BLaER1 (cell line): ENCODE data around the gene PAXX.
"Not testable (repeated sequence)": the region's sequence is repeated elsewhere in the genome, so short reads cannot be mapped to it uniquely, and the experiment has no call there.

Experiments used
- H3K27ac ChIP-seq: shearing (Covaris generic); formaldehyde crosslinking; 2 replicates; pipeline ENCODE4 v1.8.1; 2022
- H3K27me3 ChIP-seq: shearing (Covaris generic); formaldehyde crosslinking; 2 replicates; pipeline ENCODE4 v1.8.1; 2022
- H3K36me3 ChIP-seq: shearing (Covaris generic); formaldehyde crosslinking; 2 replicates; pipeline ENCODE4 v1.8.1; 2022
- H3K4me1 ChIP-seq: shearing (Covaris generic); formaldehyde crosslinking; 2 replicates; pipeline ENCODE4 v1.8.1; 2022
- H3K4me2 ChIP-seq: shearing (Covaris generic); formaldehyde crosslinking; 2 replicates; pipeline ENCODE4 v1.8.1; 2022
- H3K4me3 ChIP-seq: shearing (Covaris generic); formaldehyde crosslinking; 2 replicates; pipeline ENCODE4 v1.8.1; 2022
- H3K9ac ChIP-seq: shearing (Covaris generic); formaldehyde crosslinking; 2 replicates; pipeline ENCODE4 v1.8.1; 2022
- H3K9me3 ChIP-seq: shearing (Covaris generic); formaldehyde crosslinking; 2 replicates; pipeline ENCODE4 v1.8.1; 2022
- H4K20me1 ChIP-seq: shearing (Covaris generic); formaldehyde crosslinking; 2 replicates; pipeline ENCODE4 v1.8.1; 2022
- Cebpa-rat ChIP-seq: shearing (Covaris generic); IDR thresholded peaks from 2 replicates; pipeline ENCODE4 v1.8.1; 2022

PAXX gene

DNA sequence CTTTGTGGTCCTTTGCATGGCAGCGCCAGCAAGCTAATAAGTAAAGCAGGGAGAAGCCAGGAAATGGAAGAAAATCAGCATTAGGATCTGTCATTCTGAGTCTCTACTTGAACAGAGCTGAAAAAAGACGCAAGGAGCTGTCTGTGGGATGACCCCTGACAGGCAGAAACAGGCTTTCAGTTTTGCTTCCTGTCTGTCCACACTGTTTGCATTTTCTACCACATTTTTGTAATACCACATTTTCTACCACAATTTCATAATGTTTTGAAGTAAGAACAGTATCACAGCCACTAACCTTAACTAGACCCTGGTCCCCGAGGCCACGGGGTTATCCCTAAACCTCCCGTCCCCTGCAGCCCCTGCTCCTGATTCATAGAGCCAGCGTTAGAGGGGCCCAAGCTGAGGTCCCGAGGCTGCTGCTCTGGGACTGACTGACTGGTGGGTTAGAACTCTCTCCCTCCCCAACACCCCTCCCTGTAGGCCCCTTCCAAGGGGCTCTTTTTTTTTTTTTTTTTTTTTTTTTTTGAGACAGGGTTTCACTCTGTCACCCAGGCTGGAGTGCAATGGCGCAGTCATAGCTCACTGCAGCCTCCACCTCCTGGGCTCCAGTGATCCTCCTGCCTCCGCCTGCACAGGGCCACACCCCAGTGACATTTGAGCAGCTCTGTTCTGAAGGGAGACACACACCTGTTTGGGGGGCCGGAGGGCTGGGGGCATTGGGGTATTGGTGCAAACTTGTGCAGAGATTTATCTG lies 8.1 kb downstream of the PAXX start:
- Histone ChIP-seq H3K4me3 (no peak overlapping the region), H3K4me1 (peaks cover 53% of the 10 kb centered on the region), H3K4me2 (peak overlapping the region; percentile 46), H4K20me1 (0 out of 2 replicates have a peak, but pooled peaks cover 5% of the 10 kb centered on the region), H3K9me3 (peaks cover 11% of the 10 kb centered on the region; the same call in 1 of the 2 replicates), H3K27me3 (no peaks in the 10 kb centered on the region), H3K9ac (no peak overlapping the region), H3K36me3 (no peaks in the 10 kb centered on the region), H3K27ac (0 out of 2 replicates have a peak overlapping the region, but pooled peaks have one; percentile 2)
- no peak for TF ChIP-seq Cebpa-rat

DNA sequence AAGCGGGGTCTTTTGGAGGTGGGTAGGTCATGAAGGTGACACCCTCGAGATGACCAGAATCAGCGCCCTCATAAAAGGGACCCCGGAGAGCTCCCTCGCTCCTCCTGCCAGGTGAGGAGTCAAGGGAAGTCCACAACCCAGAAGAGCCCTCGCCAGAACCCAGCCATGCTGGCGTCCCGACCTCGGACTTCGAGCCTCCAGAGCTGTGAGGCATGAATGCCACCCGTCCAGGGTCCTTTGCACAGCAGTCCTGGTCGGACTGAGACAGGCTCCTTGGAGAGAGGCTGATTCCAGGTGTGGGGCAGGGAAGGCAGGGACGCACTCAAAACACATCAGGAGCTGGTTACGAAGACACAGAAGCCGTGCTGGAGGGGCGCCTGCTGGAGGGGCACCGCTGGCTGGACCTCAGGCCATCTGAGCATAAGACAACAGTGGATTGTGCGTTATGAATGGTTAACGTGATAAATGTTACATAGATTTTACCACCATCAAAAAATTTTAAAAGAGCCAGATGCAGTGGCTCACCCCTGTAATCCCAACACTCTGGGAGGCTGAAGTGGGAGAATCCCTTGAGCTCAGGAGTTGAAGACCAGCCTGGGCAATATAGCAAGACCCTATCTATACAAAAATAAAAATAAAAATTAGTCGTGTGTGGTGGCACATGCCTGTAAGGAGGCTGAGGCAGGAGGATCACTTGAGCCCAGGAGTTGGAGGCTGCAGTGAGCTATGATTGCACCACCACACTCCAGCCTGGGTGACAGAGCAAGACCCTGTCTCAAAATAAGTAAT lies 9.8 kb downstream of the PAXX start:
- TF ChIP-seq Cebpa-rat, result no peak
- Histone ChIP-seq H3K4me2 (no peak overlapping the region), H4K20me1 (no peaks in the 10 kb centered on the region), H3K27ac (no peak overlapping the region), H3K4me3 (no peak overlapping the region), H3K36me3 (no peaks in the 10 kb centered on the region), H3K9me3 (peaks cover 15% of the 10 kb centered on the region; the same call in 1 of the 2 replicates), H3K27me3 (no peaks in the 10 kb centered on the region), H3K4me1 (peaks cover 52% of the 10 kb centered on the region), H3K9ac (no peak overlapping the region)

DNA sequence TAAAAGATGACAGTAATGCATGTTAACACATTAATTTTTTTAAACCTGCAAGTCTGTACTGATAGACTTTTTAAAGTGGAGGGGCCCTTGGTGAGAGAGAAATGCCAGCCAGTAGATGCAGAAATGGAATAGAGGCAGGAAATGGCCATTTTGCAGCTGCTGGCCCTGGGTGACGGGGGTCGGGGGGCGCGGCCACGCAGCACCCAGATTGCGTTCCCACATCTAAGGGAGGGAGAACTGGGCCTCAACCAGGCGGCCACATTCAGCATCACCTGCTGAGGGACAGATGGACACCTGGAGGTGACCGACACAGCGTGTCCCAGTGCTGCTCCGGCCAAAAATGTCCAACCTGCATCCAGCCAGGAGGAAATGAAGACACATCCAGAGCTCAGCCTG lies 10.4 kb downstream of the PAXX start:
- H3K27ac ChIP-seq, result no peak overlapping the region
- no peak overlapping the region for H3K9ac ChIP-seq
- H3K4me1 ChIP-seq, result peaks cover 51% of the 10 kb centered on the region
- peaks cover 15% of the 10 kb centered on the region; the same call in 1 of the 2 replicates for H3K9me3 ChIP-seq
- H3K4me3 ChIP-seq, result no peak overlapping the region
- no peaks in the 10 kb centered on the region for H3K27me3 ChIP-seq
- no peaks in the 10 kb centered on the region for H4K20me1 ChIP-seq
- no peak overlapping the region for H3K4me2 ChIP-seq
- H3K36me3 ChIP-seq, result peaks cover 2% of the 10 kb centered on the region; the same call in 1 of the 2 replicates
- no peak for TF ChIP-seq Cebpa-rat

DNA sequence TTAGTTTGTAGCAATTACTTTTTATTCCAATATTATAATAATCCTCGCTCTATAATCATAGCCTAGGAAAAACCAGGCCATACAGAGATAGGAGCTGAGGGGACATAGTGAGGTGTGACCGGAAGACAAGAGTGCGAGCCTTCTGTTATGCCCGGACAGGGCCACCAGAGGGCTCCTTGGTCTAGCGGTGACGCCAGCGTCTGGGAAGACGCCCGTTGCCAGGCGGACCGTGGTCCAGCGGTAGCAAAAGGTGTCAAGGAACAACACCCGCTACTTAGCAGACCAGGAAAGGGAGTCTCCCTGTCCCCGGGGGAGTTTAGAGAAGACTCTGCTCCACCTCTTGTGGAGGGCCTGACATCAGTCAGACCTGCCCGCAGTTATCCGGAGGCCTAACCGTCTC lies 12.1 kb downstream of the PAXX start:
- H3K27me3 ChIP-seq, H4K20me1 ChIP-seq, H3K4me2 ChIP-seq, H3K36me3 ChIP-seq, H3K27ac ChIP-seq, H3K4me3 ChIP-seq, H3K9ac ChIP-seq: not testable (repeated sequence)
- peaks cover 43% of the 10 kb centered on the region for H3K4me1 ChIP-seq
- H3K9me3 ChIP-seq, result peaks cover 15% of the 10 kb centered on the region; the same call in 1 of the 2 replicates

DNA sequence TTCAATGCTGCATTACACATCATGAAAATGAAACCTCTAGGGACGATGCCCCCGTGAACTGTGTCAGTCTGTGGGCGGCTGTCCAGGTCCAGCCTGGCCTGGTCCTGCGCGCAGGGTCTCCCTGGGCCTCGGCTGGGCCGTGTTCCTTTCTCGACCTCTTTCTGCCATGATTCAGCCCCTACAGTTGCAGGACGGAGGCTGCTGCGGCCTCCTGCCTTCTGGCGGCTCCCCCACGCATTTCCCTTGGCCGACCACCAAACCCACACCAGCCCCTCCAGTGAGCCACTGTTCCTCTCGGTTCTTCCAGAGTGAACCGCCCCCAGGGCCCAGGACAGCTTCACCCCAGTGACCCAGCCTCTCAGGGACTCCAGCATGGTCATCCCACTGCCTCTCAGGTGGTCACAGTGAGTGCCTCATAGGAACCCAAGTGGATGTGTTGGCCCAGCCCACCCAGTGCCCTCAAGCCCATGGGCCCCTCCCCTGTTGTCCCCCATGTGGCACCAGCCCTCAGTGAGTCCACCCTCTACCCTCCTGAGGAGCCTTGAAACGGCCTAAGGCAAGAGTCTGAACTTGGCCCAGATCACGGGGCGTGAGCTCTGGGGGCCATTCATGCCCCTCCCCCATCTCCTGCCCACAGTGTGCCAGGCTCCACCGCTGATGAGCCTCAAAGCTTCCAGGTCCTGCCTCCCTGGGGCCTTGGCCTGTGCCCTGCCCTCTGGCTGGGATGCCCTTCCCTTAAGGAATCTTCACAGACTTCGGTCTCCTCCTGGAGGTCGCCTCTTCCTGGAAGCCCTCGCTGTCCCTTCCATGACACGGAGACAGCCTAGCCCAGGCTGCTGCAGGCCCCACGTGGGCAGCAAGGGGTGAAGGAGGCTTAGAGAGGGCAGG lies 14.1 kb downstream of the PAXX start:
- TF ChIP-seq Cebpa-rat, result no peak
- Histone ChIP-seq H3K36me3 (peaks cover 17% of the 10 kb centered on the region; the same call in 1 of the 2 replicates), H3K9me3 (peaks cover 15% of the 10 kb centered on the region; the same call in 1 of the 2 replicates)

DNA sequence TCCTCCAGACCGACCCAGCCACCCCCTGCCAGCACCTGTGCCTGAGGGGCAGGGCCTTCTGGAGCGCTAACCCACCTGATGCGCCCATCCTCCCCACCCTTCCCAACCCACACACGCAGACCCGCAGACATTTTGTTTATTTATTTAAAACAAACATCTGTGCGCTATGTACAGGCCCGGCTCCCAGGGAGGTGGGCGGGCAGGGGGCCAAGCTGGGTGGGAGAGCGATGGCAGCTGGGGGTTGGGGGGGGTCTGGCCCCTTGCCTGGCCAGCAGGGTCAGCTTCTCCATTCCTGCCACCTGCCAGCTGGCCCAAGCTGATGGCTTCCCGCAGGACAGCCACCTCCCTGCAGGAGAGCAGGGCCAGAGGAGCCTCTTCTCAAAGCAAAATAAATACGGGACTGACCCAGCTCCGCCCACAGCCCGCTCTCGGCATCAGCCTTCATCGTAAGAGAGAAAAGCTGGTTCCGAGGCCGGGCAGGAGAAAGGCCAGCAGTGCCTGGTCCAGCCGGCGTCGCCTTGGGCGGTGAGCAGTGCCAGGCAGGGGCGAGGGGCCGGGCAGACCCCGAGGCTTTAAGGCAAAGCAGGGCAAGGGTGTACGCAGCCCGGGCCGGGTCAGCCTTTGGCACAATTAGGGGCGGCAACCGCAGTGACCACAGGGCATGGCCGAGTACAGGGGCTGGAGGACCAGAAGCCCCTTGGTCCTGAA lies 15.0 kb downstream of the PAXX start:
- Histone ChIP-seq H3K36me3 (peaks cover 22% of the 10 kb centered on the region; the same call in 1 of the 2 replicates), H3K27ac (peak overlapping the region; percentile 41; the same call in 1 of the 2 replicates), H4K20me1 (no peaks in the 10 kb centered on the region), H3K4me3 (no peak overlapping the region), H3K4me2 (peak overlapping the region; percentile 61), H3K9ac (0 out of 2 replicates have a peak overlapping the region, but pooled peaks have one; percentile 10), H3K9me3 (peaks cover 15% of the 10 kb centered on the region; the same call in 1 of the 2 replicates), H3K27me3 (no peaks in the 10 kb centered on the region), H3K4me1 (peaks cover 29% of the 10 kb centered on the region)
- TF ChIP-seq Cebpa-rat, result no peak

More for the DNA sequence above, 14.1 kb downstream of the PAXX start:
- Histone ChIP-seq H4K20me1 (no peaks in the 10 kb centered on the region), H3K4me1 (peaks cover 29% of the 10 kb centered on the region), H3K27ac (0 out of 2 replicates have a peak overlapping the region, but pooled peaks have one; percentile 26), H3K27me3 (no peaks in the 10 kb centered on the region), H3K9ac (no peak overlapping the region), H3K4me2 (peak overlapping the region; percentile 61), H3K4me3 (no peak overlapping the region)

DNA sequence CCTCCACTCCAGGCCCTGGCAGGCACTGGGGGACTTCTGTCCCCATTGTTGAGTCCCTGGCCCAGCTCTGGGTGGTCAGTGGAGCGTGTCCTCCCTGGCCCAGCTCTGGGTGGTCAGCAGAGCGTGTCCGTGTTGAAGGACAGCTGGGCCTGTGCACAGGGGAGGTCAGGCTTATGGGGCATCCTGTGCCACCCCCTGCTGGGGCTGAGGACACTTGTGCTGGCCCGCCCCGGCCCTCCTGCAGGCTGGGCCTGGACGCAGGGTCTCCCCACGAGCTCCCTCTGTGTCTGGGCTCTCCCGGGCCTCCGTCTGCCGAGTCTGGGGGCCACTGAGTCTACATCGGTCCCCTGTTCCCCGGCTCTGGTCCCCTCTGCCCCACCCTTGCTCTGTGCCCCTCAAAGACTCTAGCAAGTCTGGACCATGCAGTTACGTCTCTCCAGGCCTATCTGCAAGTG lies 15.6 kb downstream of the PAXX start:
- Histone ChIP-seq H3K9me3 (peaks cover 15% of the 10 kb centered on the region; the same call in 1 of the 2 replicates), H3K4me3 (no peak overlapping the region), H3K4me2 (peak overlapping the region; percentile 55), H3K36me3 (peaks cover 28% of the 10 kb centered on the region; the same call in 1 of the 2 replicates), H3K4me1 (peaks cover 29% of the 10 kb centered on the region), H3K27ac (peak overlapping the region; percentile 41; the same call in 1 of the 2 replicates), H3K9ac (0 out of 2 replicates have a peak overlapping the region, but pooled peaks have one; percentile 10), H3K27me3 (no peaks in the 10 kb centered on the region), H4K20me1 (no peaks in the 10 kb centered on the region)
- no peak for TF ChIP-seq Cebpa-rat

DNA sequence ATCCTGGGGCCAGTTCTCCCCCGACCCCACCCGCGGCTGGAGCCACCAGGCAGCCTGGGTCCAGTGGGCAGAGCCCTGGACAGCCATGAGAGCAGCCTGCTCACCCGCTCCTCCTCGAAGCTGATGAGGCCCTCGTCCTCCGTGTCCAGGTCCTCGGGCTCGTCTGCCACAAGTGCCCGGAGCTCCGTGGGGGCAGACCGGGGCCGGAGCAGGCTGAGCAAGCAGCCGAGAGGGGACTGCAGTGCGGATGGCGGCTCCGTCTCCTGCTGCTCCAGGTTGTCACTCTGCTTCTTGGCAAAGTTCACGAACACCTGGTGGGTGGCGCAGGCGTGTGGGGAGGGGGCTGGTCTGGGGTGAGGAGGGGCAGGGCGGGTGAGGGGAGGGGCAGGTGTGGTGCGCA lies 16.1 kb downstream of the PAXX start:
- Histone ChIP-seq H4K20me1 (no peaks in the 10 kb centered on the region), H3K36me3 (peaks cover 30% of the 10 kb centered on the region; the same call in 1 of the 2 replicates), H3K4me2 (0 out of 2 replicates have a peak overlapping the region, but pooled peaks have one; percentile 55), H3K27me3 (no peaks in the 10 kb centered on the region), H3K9ac (no peak overlapping the region), H3K9me3 (peaks cover 15% of the 10 kb centered on the region; the same call in 1 of the 2 replicates), H3K4me1 (peaks cover 29% of the 10 kb centered on the region), H3K4me3 (no peak overlapping the region), H3K27ac (no peak overlapping the region)
- no peak for TF ChIP-seq Cebpa-rat
